GM18873 (cell line): ENCODE measurements around the gene MIPOL1.
"Not testable (repeated sequence)": the region's sequence is repeated elsewhere in the genome, so short reads cannot be mapped to it uniquely, and the experiment has no call there.

Experiments
- ATAC-seq: cut with Tn5 transposase; IDR thresholded peaks from one replicate; pipeline ENCODE4 v1.9.1; 2021; ENCODE audit warnings: mild to moderate bottlenecking, moderate library complexity, moderate number of reproducible peaks; ENCODE audit not compliant: unreplicated experiment, low FRiP score

Gene MIPOL1

DNA sequence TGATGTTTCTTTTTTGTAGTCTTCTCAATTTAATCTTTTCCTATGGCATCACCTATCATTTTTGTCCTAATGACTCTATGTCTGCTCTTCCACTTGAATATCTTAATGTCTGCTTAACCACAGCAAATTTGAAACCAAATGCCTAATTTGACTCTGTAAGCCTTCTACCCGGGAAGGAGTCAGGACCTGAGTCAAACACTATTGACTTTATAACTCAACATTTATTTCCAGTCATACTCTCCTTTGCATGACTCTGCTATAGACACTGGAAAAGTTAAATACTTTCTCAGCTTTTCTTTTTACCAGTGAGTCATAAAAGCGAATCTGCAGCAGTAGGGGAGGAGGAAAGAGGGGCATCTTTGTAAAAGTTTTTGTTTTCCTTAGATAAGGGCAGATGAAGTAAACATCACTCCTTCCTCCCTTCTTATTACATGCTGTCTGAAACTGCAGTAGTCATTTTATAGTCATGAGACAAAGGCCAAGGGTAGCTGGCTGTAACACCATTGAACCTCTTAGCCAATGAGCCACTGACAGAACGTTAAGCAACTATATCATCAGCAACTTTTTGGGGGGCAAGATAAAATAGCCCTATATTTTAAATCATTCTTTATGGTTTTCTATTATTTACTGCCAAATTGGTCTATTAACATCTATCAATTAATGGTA, 179.3 kb downstream of the MIPOL1 start:
- no peak for ATAC-seq

DNA sequence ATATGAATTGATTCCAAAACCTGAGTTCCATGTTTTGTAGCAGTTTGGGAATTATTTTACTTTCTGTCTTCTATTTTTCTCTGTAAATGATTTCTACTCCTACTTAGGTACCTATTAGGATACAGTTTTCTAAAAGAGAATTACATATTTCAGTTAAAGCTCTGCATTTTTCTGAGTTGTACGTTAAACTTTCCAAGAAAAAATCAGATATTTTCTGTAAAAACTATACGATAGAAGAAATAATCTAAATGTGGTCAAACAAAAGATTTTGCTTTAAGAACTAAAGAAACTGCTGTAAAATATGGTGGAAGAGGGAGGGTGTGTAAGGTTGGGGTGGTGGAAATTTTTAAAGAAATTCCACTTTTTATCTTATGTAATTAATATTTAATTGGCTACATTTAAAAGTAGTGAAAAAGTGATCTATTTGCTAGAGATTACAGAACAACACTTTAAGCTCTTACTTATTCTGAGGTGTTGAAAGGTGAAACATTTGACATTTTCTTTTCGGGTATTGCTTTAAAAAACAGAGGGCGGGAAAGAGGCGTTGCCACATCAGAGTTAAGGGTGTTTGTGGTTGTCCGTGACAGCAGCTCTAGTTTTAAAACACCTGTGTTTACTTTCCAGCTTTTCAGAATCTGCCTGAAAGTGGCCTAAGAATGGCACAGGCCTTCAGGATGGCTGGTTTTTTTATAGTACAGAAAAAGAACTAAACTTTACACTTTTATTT, 187.3 kb downstream of the MIPOL1 start:
- no peak for ATAC-seq

- not testable (repeated sequence) for ATAC-seq
These were observed 199.6 kb downstream of the MIPOL1 start for GRCh38 chr14:37397157-37397940.

GRCh38 chr14:37397941-37398215, 200.1 kb downstream of the MIPOL1 start:
- ATAC-seq: no peak

GRCh38 chr14:37399517-37399916, 201.8 kb downstream of the MIPOL1 start:
- ATAC-seq: no peak

- no peak for ATAC-seq
These were observed 203.4 kb downstream of the MIPOL1 start for GRCh38 chr14:37401093-37401492.

DNA sequence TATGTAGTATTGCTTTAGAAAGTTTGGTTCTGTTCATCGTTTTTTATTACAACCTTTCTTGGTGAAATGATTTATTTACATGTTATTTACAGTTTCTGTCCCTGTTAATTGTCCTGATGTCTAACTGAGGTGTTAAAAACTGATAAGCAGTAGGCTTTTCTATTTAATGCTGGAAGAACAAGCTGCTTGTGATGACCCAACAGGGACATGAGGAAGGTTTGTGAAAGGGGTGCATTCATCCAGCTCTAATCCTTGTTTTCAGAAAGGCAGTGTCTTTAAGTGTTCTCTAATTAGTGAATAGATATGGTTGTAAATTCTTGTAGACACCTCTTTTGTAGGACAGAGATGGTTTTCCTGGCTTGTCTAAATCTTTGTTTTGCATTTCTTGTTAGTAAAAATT, 205.9 kb downstream of the MIPOL1 start:
- ATAC-seq: no peak

GRCh38 chr14:37406095-37406494, 208.4 kb downstream of the MIPOL1 start:
- no peak for ATAC-seq

DNA sequence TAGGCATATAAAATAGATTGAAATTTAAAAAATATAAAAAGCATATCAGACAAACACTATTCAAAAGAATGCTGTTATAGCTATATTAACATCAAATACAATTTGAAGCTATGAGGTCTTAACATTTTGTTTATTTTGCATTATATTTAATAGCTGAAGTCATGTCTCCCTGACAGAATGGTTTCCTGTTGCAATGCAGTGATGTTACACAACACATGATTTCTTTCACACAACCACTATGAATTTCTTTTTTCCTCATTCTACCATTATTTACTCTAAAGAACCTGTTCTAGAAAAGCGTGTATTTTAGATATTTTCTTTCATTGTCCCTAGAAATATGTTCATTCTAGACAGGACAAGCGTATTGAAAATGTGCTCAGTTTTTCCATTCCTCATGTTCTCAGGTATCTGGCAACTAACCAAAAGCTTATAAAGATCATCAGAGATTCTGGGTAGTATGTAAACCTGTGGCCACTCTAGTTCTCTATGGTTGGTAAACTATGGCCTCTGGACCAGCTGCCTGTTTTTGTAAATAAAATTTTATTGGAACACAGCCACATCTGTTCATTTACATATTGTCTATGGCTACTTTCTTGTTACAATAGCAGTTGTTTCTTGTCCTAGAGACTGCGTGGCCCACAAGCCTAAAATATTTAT, 213.5 kb downstream of the MIPOL1 start:
- no peak for ATAC-seq

DNA sequence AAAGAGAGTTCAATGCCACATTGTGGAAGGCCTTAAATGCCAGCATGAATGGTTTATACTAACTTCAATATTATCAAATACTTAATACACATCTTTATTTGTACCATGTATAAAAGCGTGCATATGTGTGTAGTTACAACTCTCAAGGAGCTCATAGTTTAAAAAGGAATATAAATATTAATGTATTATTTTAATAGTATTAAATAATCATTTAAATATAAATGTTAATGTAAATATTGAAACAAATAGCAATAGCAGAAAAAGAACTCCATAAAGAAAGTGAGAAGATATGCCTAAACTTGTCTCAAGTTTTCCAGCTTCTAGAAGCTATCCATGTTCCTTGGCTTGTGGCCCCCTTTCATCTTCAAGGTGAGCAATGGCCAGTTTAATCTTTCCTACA, 215.3 kb downstream of the MIPOL1 start:
- no peak for ATAC-seq

- ATAC-seq: no peak
These were observed 215.8 kb downstream of the MIPOL1 start for GRCh38 chr14:37413504-37414003.

- ATAC-seq: no peak
These were observed 218.5 kb downstream of the MIPOL1 start for GRCh38 chr14:37416264-37416663.

DNA sequence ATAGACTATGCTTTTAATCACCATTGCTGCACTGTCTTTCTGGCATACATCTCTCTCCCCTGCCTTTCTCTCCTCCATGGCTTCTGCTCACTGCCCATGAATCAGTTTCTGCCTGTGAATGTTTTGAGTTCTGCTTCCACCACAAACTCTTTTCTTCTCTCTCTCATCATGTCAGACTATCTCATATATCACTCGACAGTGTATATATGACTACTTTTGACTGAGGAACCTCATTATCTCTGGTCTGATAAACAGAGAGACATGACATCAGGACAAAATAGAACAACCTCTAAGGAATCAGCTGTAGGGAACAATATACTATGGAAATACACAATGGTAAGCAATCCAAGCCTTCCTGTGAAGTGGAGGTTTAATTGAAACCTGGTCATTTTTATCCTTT, 219.4 kb downstream of the MIPOL1 start:
- ATAC-seq: no peak

- no peak for ATAC-seq
These were observed 220.1 kb downstream of the MIPOL1 start for GRCh38 chr14:37417833-37418232.

- no peak for ATAC-seq
These were observed 222.9 kb downstream of the MIPOL1 start for GRCh38 chr14:37420622-37421021.

DNA sequence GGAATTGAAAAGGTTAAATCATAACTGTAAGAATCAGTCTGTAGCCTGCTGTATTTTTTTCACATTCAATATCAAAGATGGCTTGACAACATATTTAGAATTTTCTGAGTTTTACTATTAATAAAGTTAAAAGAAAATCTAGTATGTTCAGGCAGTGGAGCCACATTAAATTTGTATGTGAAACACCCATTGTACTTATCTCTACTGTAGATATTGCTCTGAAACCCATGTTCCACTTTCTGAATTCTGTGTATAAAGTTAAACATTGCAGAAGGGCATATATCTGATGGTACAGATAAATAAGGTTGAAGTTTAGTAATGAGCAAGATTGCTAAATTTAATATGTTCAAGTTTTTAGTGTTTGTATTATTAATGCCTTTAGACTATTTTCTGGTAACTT, 224.6 kb downstream of the MIPOL1 start:
- ATAC-seq: no peak

DNA sequence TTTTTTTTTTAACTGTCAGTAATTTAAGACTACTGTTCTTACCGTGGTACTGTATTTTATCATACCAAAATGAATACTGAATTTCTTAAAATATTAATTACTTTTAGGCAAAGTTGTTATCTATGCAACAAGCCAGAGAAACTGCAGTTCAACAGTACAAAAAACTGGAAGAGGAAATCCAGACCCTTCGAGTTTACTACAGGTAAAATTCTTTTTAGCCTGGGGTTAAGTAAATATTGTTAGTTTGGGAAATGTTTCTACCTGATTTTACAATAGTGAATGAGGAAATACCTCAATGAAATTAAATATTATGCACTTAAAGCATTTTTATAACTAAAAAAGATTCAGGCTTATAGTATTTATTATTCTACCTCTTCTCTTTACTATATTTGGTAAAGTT, 225.0 kb downstream of the MIPOL1 start:
- ATAC-seq: no peak

DNA sequence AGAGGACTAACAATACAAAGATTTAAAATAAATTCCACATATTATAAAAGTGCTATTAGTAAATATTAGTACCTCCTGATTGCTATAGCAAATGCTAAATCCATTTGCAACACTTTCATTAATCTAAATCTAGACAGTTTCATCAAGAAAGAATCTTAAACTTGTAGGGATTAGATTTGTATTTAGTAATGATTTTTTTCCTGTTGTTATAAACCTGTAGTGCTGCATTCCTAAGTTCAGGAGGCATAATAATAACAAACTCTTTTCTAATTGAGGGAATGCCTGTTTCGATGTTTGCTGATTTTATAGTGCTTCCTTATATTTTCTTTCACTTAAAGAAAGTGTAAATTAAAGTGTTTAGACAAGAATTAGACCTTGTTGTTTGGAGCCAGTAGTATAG, 231.2 kb downstream of the MIPOL1 start:
- no peak for ATAC-seq

- no peak for ATAC-seq
These were observed 231.9 kb downstream of the MIPOL1 start for GRCh38 chr14:37429618-37430017.

DNA sequence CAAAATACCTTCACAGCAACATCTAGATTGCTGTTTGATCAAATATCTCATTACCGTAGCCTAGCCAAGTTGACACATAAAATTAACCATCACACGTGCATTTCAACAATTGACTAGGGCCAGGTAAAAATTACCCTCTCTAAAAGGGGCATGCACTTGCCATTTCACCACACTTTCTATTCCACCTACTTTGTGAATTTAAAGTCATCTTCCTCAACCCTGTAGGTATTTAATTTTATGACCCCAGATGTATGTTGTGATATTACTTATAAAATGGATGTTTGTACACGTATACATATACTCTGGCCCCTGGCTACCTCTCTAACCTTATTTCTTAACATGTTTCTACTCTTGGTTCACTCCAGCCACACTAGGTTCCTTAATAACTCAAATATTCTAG, 237.1 kb downstream of the MIPOL1 start:
- no peak for ATAC-seq

DNA sequence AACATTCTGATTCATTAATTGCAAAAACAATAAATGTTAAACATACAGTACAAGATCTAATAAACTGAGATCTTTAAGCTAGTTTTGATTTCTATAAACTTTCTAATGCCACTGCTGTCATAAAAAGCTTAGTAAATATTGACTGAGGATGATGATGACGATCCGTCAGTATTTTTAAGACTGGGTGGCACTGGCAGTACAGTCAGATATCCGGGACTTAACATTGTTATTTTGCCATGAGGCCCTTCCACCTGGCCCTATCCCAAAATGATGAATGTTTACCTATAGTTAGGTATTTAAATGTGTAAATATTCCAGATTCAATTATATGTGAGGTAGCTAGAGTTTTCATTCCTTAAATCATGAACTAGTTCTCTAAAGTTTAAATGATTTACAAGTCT, 238.8 kb downstream of the MIPOL1 start:
- ATAC-seq: no peak
